WI38 (cell line): ENCODE measurements around the gene PLEKHA7.

Experiments
- H3K4me3 ChIP-seq: 2 replicates; pipeline ENCODE4 v1.5.1; 2011; ENCODE audit warnings: low read depth, mild to moderate bottlenecking, control low read depth, low read length
- CTCF ChIP-seq: IDR thresholded peaks from 2 replicates; pipeline ENCODE4 v1.5.1; 2012; ENCODE audit warnings: low read depth, mild to moderate bottlenecking, control low read depth, low read length

The PLEKHA7 gene

GRCh38 chr11:16804104-16804947 is 209.9 kb downstream of the PLEKHA7 start:
- TF ChIP-seq CTCF, result no peak
- H3K4me3 ChIP-seq, result no peak overlapping the region

GRCh38 chr11:16801288-16801980 is 212.8 kb downstream of the PLEKHA7 start:
- TF ChIP-seq CTCF, result no peak
- no peak overlapping the region for H3K4me3 ChIP-seq

GRCh38 chr11:16800382-16800781 is 213.8 kb downstream of the PLEKHA7 start:
- no peak for TF ChIP-seq CTCF
- H3K4me3 ChIP-seq, result no peak overlapping the region

GRCh38 chr11:16799890-16800289 is 214.3 kb downstream of the PLEKHA7 start:
- TF ChIP-seq CTCF, result no peak
- H3K4me3 ChIP-seq, result no peak overlapping the region

- H3K4me3 ChIP-seq, result no peak overlapping the region
- TF ChIP-seq CTCF, result no peak
Observed at GRCh38 chr11:16799221-16799620, 215.0 kb downstream of the PLEKHA7 start.

- H3K4me3 ChIP-seq, result no peak overlapping the region
- no peak for TF ChIP-seq CTCF
Observed at GRCh38 chr11:16797776-16798175, 216.4 kb downstream of the PLEKHA7 start.

GRCh38 chr11:16796311-16796710 is 217.9 kb downstream of the PLEKHA7 start:
- no peak overlapping the region for H3K4me3 ChIP-seq
- TF ChIP-seq CTCF, result no peak
